Loucy (cell line): ENCODE data around the gene PKD2.

ENCODE experiments used
- EZH2phosphoT487 ChIP-seq: fragments of 200-600 bp; IDR thresholded peaks from 2 replicates; pipeline ENCODE4 v1.6.1; 2018; ENCODE audit warnings: antibody characterized with exemption, mild to moderate bottlenecking, moderate library complexity, borderline replicate concordance
- TF ChIP-seq, protein P1 (sequence below): fragments of 200-600 bp; sonication (generic); conservative IDR thresholded peaks from 2 replicates; pipeline ENCODE4 v1.5.1; 2014; ENCODE audit warnings: mild to moderate bottlenecking, antibody characterized with exemption, low read length

DNA sequence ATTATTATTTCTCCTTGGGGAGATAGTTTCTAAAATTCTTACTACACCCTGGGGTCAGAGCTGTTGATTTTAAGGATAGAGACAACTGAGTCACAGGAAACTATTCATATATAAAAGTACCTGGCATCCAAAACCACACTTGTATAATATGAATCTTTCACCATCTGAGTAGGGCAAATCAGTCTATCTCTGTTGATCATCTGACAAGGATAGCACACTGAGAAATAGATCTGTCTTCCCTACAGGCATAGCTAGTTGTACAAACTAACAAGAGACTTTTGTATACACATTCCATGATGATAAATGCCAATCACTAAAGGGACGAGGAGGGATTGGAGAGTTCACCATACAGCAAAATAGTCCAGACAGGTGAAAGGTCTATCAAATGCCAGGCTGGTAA is 30.0 kb downstream of the PKD2 start:
- TF ChIP-seq, protein P1, sequence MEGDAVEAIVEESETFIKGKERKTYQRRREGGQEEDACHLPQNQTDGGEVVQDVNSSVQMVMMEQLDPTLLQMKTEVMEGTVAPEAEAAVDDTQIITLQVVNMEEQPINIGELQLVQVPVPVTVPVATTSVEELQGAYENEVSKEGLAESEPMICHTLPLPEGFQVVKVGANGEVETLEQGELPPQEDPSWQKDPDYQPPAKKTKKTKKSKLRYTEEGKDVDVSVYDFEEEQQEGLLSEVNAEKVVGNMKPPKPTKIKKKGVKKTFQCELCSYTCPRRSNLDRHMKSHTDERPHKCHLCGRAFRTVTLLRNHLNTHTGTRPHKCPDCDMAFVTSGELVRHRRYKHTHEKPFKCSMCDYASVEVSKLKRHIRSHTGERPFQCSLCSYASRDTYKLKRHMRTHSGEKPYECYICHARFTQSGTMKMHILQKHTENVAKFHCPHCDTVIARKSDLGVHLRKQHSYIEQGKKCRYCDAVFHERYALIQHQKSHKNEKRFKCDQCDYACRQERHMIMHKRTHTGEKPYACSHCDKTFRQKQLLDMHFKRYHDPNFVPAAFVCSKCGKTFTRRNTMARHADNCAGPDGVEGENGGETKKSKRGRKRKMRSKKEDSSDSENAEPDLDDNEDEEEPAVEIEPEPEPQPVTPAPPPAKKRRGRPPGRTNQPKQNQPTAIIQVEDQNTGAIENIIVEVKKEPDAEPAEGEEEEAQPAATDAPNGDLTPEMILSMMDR = no peak
- no peak for TF ChIP-seq EZH2phosphoT487
